OCI-LY3 (cell line): Measurements from ENCODE around the gene ZBTB32.

Experiments used
- H2AFZ ChIP-seq: fragments of 200-600, 300-600 bp; shearing (Covaris generic); 2 replicates; pipeline ENCODE4 v1.6.0; 2014; ENCODE audit warnings: antibody characterized with exemption, low read depth, low read length
- H3K27ac ChIP-seq: fragments of 200-600, 300-600 bp; sonication (generic); 2 replicates; pipeline ENCODE4 v1.5.1; 2014; ENCODE audit warnings: mild to moderate bottlenecking, low read length, moderate library complexity, mixed read lengths
- H3K27me3 ChIP-seq: fragments of 200-600, 300-600 bp; sonication (generic); 2 replicates; pipeline ENCODE4 v1.6.1; 2014; ENCODE audit warnings: low read depth, low read length, mixed read lengths
- H3K36me3 ChIP-seq: fragments of 200-600, 300-600 bp; sonication (generic); replicated peaks from 2 replicates; pipeline ENCODE3; 2014; ENCODE audit warnings: low read depth, low read length, mixed read lengths
- H3K4me1 ChIP-seq: fragments of 300-600, 200-600 bp; sonication (generic); 2 replicates; pipeline ENCODE4 v1.6.1; 2014; ENCODE audit warnings: low read length, mixed read lengths
- H3K4me2 ChIP-seq: fragments of 200-600, 300-600 bp; sonication (generic); 2 replicates; pipeline ENCODE4 v1.6.1; 2014; ENCODE audit warnings: low read length, mixed read lengths
- H3K4me3 ChIP-seq: fragments of 300-600, 200-600 bp; sonication (generic); 2 replicates; pipeline ENCODE4 v1.5.1; 2014; ENCODE audit warnings: antibody characterized with exemption, mild to moderate bottlenecking, low read length, moderate library complexity
- H3K79me2 ChIP-seq: fragments of 300-600, 200-600 bp; shearing (Covaris generic); 2 replicates; pipeline ENCODE4 v1.6.1; 2014; ENCODE audit warnings: mild to moderate bottlenecking, low read length, mixed read lengths
- H3K9ac ChIP-seq: fragments of 300-600, 200-600 bp; shearing (Covaris generic); 2 replicates; pipeline ENCODE4 v1.6.0; 2014; ENCODE audit warnings: mild to moderate bottlenecking, low read length, moderate library complexity
- H3K9me3 ChIP-seq: fragments of 200-600, 300-600 bp; shearing (Covaris generic); 2 replicates; pipeline ENCODE4 v1.6.1; 2014; ENCODE audit warnings: low read length, mixed read lengths; ENCODE audit not compliant: insufficient read depth
- H4K20me1 ChIP-seq: fragments of 200-600, 300-600 bp; sonication (generic); 2 replicates; pipeline ENCODE4 v1.6.1; 2016; ENCODE audit warnings: low read length, mixed read lengths; ENCODE audit not compliant: insufficient read depth
- CTCF ChIP-seq: fragments of 200-600, 300-600 bp; sonication (generic); IDR thresholded peaks from 2 replicates; pipeline ENCODE4 v1.5.1; 2014; ENCODE audit warnings: antibody characterized with exemption, low read length, low read depth
- EZH2phosphoT487 ChIP-seq: fragments of 200-600 bp; shearing (Covaris generic); IDR thresholded peaks from 2 replicates; pipeline ENCODE4 v1.6.1; 2018; ENCODE audit warnings: antibody characterized with exemption, mixed run types, low read depth

Gene ZBTB32

GRCh38 chr19:35693835-35694599 is 10.3 kb upstream of the ZBTB32 start:
- Histone ChIP-seq H3K27ac (no peak overlapping the region), H3K36me3 (no peaks in the 10 kb centered on the region), H3K4me3 (no peak overlapping the region), H4K20me1 (no peaks in the 10 kb centered on the region), H3K4me1 (peaks cover 17% of the 10 kb centered on the region), H3K9ac (no peak overlapping the region; the same call in 1 of the 2 replicates), H3K4me2 (0 out of 2 replicates have a peak overlapping the region, but pooled peaks have one; percentile 19), H3K27me3 (no peaks in the 10 kb centered on the region), H2AFZ (no peak overlapping the region), H3K79me2 (no peaks in the 10 kb centered on the region), H3K9me3 (no peaks in the 10 kb centered on the region)
- TF ChIP-seq CTCF (peak; percentile 99), EZH2phosphoT487 (no peak)

- Histone ChIP-seq H4K20me1 (no peaks in the 10 kb centered on the region), H3K27me3 (no peaks in the 10 kb centered on the region), H3K27ac (no peak overlapping the region), H3K36me3 (no peaks in the 10 kb centered on the region), H3K9ac (no peak overlapping the region), H3K4me3 (no peak overlapping the region), H2AFZ (no peak overlapping the region), H3K9me3 (no peaks in the 10 kb centered on the region), H3K4me2 (no peak overlapping the region), H3K79me2 (no peaks in the 10 kb centered on the region), H3K4me1 (peaks cover 17% of the 10 kb centered on the region)
- no peak for TF ChIP-seq EZH2phosphoT487
- TF ChIP-seq CTCF = no peak
These were observed 8.4 kb upstream of the ZBTB32 start for GRCh38 chr19:35695895-35696422.

- TF ChIP-seq CTCF (no peak), EZH2phosphoT487 (no peak)
- Histone ChIP-seq H3K27ac (no peak overlapping the region), H3K9me3 (no peaks in the 10 kb centered on the region), H3K9ac (no peak overlapping the region), H3K4me2 (peak overlapping the region; percentile 0; the same call in 1 of the 2 replicates), H3K36me3 (no peaks in the 10 kb centered on the region), H3K27me3 (no peaks in the 10 kb centered on the region), H3K4me3 (no peak overlapping the region), H3K79me2 (no peaks in the 10 kb centered on the region), H3K4me1 (peaks cover 17% of the 10 kb centered on the region), H4K20me1 (no peaks in the 10 kb centered on the region), H2AFZ (no peak overlapping the region)
These were observed 7.5 kb upstream of the ZBTB32 start for GRCh38 chr19:35696835-35697234.

- no peaks in the 10 kb centered on the region for H3K27me3 ChIP-seq
- peak overlapping the region; percentile 46 for H3K27ac ChIP-seq
- no peak for TF ChIP-seq EZH2phosphoT487
- TF ChIP-seq CTCF = no peak
These were observed 1.9 kb upstream of the ZBTB32 start for GRCh38 chr19:35702223-35703012.

More at GRCh38 chr19:35702223-35703012, 1.9 kb upstream of the ZBTB32 start:
- Histone ChIP-seq H4K20me1 (no peaks in the 10 kb centered on the region), H3K9ac (peak overlapping the region; percentile 67), H3K36me3 (no peaks in the 10 kb centered on the region), H3K4me1 (no peaks in the 10 kb centered on the region), H3K4me3 (peak overlapping the region; percentile 80), H3K9me3 (no peaks in the 10 kb centered on the region), H2AFZ (peak overlapping the region; percentile 64), H3K4me2 (peak overlapping the region; percentile 77), H3K79me2 (no peaks in the 10 kb centered on the region)
